NT2/D1 (cell line): ENCODE results near the gene PDXK.
"Not testable (repeated sequence)": the region's sequence is repeated elsewhere in the genome, so short reads cannot be mapped to it uniquely, and the experiment has no call there.

Experiments used
- DNase-seq: peaks from one replicate; pipeline ENCODE4 v3.0.0-alpha.2; 2011; ENCODE audit warnings: low read depth, low spot score
- H3K27me3 ChIP-seq: 2 replicates; pipeline ENCODE4 v1.6.0; 2011; ENCODE audit warnings: mild to moderate bottlenecking; ENCODE audit not compliant: insufficient read length, insufficient read depth
- H3K36me3 ChIP-seq: 2 replicates; pipeline ENCODE4 v1.6.1; 2011; ENCODE audit warnings: mild to moderate bottlenecking, low read length, mixed read lengths; ENCODE audit not compliant: insufficient read depth, insufficient read length
- H3K4me1 ChIP-seq: 2 replicates; pipeline ENCODE4 v1.5.1; 2011; ENCODE audit not compliant: insufficient read depth, insufficient read length
- H3K4me3 ChIP-seq: 2 replicates; pipeline ENCODE4 v1.5.1; 2011; ENCODE audit warnings: low read depth; ENCODE audit not compliant: insufficient read length
- H3K9ac ChIP-seq: 2 replicates; pipeline ENCODE4 v1.6.0; 2011; ENCODE audit warnings: low read depth; ENCODE audit not compliant: insufficient read length
- H3K9me3 ChIP-seq: 2 replicates; pipeline ENCODE4 v1.5.1; 2011; ENCODE audit warnings: mild to moderate bottlenecking, low read length; ENCODE audit not compliant: insufficient read depth
- SUZ12 ChIP-seq: IDR thresholded peaks from 2 replicates; pipeline ENCODE4 v1.6.1; 2011; ENCODE audit not compliant: insufficient read length, insufficient read depth; ENCODE audit errors: extremely low read depth
- YY1 ChIP-seq: IDR thresholded peaks from 2 replicates; pipeline ENCODE4 v1.6.1; 2011; ENCODE audit not compliant: insufficient read length, insufficient read depth
- ZNF274 ChIP-seq: IDR thresholded peaks from 2 replicates; pipeline ENCODE4 v1.6.1; 2011; ENCODE audit warnings: mild to moderate bottlenecking, low read depth, low read length

PDXK gene

DNA sequence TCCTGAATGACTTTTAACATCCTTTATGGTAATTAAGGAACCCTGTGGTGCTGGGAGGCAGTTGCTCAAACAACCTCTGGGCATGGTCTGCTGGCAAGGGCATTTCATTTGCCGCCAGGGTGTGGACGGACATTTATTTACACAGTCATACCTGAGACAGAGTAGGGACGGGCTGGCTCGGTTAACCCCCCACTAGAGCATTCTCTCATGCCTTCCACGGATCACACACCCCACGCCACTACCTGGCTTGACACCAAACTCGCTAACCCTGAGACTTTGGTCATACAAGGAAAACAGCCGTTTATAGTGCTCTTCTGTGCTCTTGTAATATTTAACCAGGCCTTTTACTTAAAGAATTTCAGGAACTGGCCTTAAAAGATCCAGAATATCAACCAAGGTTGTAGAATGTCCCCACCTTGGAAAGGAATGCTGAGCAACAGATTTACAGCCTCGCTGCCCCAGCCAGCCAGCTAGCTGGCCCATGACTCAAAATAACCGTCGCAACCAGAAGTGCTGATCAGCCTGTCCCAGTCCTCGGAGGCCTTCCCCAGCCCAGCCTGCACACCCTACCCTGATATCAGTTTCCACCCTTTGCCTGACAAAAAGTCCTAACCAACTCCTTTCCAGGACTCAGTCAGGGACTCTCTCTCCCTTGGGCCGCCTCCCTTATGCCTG lies 6.5 kb upstream of the PDXK start:
- no peak for DNase-seq
- H3K27me3 ChIP-seq, result peaks cover 15% of the 10 kb centered on the region
- H3K4me1 ChIP-seq, result peaks cover 1% of the 10 kb centered on the region
- H3K36me3 ChIP-seq, result no peaks in the 10 kb centered on the region
- no peaks in the 10 kb centered on the region for H3K9me3 ChIP-seq
- TF ChIP-seq ZNF274, result no peak
- TF ChIP-seq YY1, result no peak
- TF ChIP-seq SUZ12, result no peak
- H3K4me3 ChIP-seq, result peak overlapping the region; percentile 27
- no peak overlapping the region for H3K9ac ChIP-seq

- H3K4me3 ChIP-seq, H3K9me3 ChIP-seq, H3K4me1 ChIP-seq, DNase-seq, H3K9ac ChIP-seq, H3K36me3 ChIP-seq: not testable (repeated sequence)
- H3K27me3 ChIP-seq, result peaks cover 22% of the 10 kb centered on the region
These were observed 5.8 kb upstream of the PDXK start for GRCh38 chr21:43713123-43713522.

DNA sequence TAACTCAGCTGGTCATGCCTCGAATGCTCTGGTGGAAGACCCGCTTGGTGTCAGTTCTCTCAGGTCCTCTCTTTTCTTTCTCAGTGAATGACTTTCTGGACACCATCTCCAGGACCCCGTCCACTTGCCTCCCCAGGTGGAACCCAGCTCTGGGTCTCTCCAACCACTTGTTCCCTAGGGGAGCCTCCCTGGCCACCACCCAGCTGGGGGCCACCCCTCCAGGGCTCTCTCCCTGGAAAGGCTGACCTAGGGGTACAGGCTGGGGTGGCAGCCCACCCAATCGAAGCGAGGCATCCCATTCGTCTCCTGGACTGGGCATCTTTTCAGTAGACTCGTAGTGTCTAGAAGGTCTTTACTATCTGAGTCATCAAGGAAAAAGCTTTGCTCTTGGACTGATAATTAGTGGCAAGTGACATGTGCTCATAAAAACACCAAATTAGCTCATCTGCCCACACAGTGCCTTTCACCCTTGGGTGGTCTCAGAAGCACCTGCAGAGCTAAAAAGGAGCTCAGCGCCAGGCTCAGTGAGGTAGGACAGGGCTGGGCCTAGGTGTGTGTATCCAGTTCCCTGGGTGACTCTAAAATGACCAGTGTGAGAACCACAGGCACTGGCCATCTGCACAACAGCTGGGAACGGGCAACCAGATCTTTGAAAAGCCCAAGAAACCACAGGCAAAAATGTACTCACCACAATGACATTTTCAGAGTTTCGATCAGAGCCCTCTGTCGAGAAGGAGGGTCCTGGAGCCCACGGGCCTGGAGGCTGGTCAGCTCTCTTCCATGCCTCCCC lies 2.4 kb upstream of the PDXK start:
- no peak overlapping the region for H3K4me3 ChIP-seq
- H3K36me3 ChIP-seq, result peaks cover 13% of the 10 kb centered on the region
- no peaks in the 10 kb centered on the region for H3K9me3 ChIP-seq
- no peak for DNase-seq
- H3K9ac ChIP-seq, result no peak overlapping the region
- TF ChIP-seq ZNF274 (no peak), YY1 (no peak), SUZ12 (no peak)
- H3K27me3 ChIP-seq, result peaks cover 45% of the 10 kb centered on the region
- peaks cover 17% of the 10 kb centered on the region for H3K4me1 ChIP-seq

GRCh38 chr21:43717166-43717853 lies 1.6 kb upstream of the PDXK start:
- Histone ChIP-seq H3K9ac (no peak overlapping the region), H3K4me1 (peaks cover 22% of the 10 kb centered on the region), H3K36me3 (peaks cover 20% of the 10 kb centered on the region), H3K4me3 (no peak overlapping the region), H3K9me3 (no peaks in the 10 kb centered on the region), H3K27me3 (peaks cover 45% of the 10 kb centered on the region)
- TF ChIP-seq YY1 (no peak), ZNF274 (no peak), SUZ12 (no peak)
- no peak for DNase-seq

DNA sequence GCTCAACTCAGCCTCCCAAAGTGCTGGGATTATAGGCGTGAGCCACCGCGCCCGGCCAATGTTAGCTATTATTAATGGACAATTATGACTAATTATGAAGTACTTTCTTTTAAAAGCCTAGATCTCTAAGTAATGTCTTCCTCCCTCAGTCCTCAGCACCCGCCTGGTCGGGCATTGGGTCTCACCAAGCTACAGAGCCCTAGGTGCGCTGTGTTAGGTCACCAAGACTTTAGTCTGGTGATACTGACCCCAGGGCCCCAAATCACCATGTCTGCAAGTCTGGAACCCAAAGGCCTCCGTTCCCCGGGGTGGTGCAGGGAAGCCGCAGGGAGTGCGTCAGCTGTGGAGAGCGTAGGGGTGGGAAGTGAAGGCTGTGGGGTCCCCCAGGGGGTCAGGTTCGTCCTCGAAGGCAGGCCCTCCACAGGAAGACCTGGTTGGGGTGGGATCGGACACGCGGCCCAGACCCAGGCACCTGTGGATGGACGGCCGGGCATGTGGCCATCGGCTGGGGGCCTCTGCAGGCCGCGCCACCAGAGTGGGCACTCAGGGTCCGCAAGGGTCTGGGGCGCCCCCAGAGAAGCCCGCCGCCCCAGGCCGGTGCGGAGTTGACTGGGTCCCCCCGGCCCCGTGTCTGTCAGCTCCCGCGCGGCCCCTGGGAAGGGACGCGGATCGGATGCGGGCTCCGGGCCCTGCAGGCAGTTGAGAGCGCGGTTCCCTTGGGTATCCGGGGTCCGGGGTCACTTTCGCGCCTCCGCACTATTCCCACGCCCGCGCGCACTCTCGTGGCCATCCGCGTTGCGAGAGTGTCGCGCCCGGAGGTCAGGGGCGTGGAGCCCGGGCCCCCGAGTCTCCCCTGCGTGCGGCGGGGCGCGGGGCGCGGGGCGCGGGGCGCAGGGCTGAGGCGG lies 710 bp upstream of the PDXK start:
- H3K27me3 ChIP-seq, result peaks cover 45% of the 10 kb centered on the region
- no peaks in the 10 kb centered on the region for H3K9me3 ChIP-seq
- TF ChIP-seq YY1, result no peak
- TF ChIP-seq SUZ12, result no peak
- TF ChIP-seq ZNF274, result no peak
- peak overlapping the region; percentile 99 for H3K4me3 ChIP-seq
- peaks cover 25% of the 10 kb centered on the region for H3K36me3 ChIP-seq
- peak overlapping the region; percentile 87 for H3K9ac ChIP-seq
- no peak for DNase-seq
- peaks cover 22% of the 10 kb centered on the region for H3K4me1 ChIP-seq

GRCh38 chr21:43719748-43720538 lies 1.0 kb downstream of the PDXK start:
- TF ChIP-seq ZNF274 (no peak), YY1 (no peak), SUZ12 (no peak)
- H3K9ac ChIP-seq, result peak overlapping the region; percentile 99
- peaks cover 36% of the 10 kb centered on the region for H3K36me3 ChIP-seq
- H3K4me3 ChIP-seq, result peak overlapping the region; percentile 99
- H3K4me1 ChIP-seq, result peaks cover 25% of the 10 kb centered on the region
- DNase-seq, result no peak
- H3K27me3 ChIP-seq, result peaks cover 45% of the 10 kb centered on the region
- H3K9me3 ChIP-seq, result no peaks in the 10 kb centered on the region
